ENCODE data around the gene ZBP1. TPM values are rescaled to one million over a fixed set of nuclear protein-coding genes. Genes with fewer than 3 reads are reported as not detected.
"Not testable (repeated sequence)": the region's sequence is repeated elsewhere in the genome, so short reads cannot be mapped to it uniquely, and the experiment has no call there.

The ZBP1 gene
- total RNA-seq, 3 donors from 2014 or later = 0.73 to 2.4 TPM; not detected in 1

DNA sequence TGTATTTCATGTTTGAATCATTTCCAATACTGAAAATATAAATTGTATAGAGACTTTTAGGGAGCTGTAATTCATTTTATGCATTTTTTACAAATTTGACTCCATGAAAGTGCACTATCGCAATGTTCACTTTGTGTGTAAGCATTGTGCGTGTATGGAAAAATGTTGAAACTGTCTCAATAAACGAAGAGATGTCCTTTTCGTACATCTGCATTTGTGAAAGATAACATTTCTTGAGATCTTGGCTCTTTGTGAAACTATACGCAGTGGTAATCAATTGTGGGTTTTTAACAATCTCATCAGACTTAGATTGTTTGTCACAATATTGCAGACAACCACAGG lies 18.6 kb upstream of the ZBP1 start:
- Histone ChIP-seq H3K36me3 (no peaks in the 10 kb centered on the region), H3K27me3 (peaks cover 0 to 4% of the 10 kb centered on the region in 2 donors), H3K4me3 (no peak overlapping the region), H3K9me3 (peaks cover 0 to 8% of the 10 kb centered on the region in 2 donors), H3K27ac (no peak overlapping the region), H3K4me1 (no peaks in the 10 kb centered on the region)
- TF ChIP-seq, protein P1, sequence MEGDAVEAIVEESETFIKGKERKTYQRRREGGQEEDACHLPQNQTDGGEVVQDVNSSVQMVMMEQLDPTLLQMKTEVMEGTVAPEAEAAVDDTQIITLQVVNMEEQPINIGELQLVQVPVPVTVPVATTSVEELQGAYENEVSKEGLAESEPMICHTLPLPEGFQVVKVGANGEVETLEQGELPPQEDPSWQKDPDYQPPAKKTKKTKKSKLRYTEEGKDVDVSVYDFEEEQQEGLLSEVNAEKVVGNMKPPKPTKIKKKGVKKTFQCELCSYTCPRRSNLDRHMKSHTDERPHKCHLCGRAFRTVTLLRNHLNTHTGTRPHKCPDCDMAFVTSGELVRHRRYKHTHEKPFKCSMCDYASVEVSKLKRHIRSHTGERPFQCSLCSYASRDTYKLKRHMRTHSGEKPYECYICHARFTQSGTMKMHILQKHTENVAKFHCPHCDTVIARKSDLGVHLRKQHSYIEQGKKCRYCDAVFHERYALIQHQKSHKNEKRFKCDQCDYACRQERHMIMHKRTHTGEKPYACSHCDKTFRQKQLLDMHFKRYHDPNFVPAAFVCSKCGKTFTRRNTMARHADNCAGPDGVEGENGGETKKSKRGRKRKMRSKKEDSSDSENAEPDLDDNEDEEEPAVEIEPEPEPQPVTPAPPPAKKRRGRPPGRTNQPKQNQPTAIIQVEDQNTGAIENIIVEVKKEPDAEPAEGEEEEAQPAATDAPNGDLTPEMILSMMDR (IDR thresholded peaks at IDR 0.05) = no peak
- no peak for TF ChIP-seq POLR2AphosphoS5 (IDR thresholded peaks at IDR 0.05)
- TF ChIP-seq POLR2A (IDR thresholded peaks at IDR 0.05) = no peak
- DNase-seq (ENCODE audit: low spot score in 2 of 2) = no peak
- intact Hi-C loops (cut with DNase I; ENCODE audit: low total_unique reads) = no loop called here

DNA sequence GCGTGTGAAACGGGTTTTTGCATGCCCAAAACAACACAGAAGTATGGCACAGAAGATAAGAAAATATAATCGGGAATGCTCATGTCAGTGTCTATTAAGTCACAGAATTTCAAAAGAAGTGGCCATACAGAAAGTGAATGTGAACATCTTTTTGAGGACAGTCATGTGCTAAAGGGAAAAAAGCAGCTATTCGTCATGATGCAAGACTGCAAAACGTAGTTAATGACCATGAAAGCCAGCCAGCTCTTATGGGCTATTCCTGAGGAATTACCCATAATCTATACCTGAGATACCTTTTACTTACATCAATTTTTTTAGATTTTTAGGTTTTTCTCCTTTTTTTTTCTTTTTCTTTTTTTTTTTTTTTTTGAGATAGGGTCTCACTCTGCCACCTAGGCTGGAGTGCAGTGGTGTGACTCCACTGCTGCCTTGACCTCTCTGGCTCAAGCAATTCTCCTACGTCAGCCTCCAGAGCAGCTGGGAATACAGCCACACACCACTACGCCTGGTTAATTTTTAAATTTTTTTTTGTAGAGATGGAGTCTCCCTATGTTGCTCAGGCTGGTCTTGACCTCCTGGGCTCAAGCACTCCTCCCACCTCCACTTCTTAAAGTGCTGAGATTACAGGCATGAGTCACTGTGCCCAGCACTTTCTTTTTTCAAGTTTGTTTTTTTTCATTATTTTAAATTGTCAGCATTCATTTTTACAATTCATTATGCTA lies 18.1 kb upstream of the ZBP1 start:
- Histone ChIP-seq H3K36me3 (no peaks in the 10 kb centered on the region), H3K27ac (no peak overlapping the region), H3K4me1 (no peaks in the 10 kb centered on the region), H3K4me3 (no peak overlapping the region), H3K27me3 (peaks cover 0 to 4% of the 10 kb centered on the region in 2 donors), H3K9me3 (peaks cover 0 to 7% of the 10 kb centered on the region in 2 donors)
- TF ChIP-seq, protein P1 (IDR thresholded peaks at IDR 0.05) = no peak
- DNase-seq (ENCODE audit: low spot score in 2 of 2) = no peak
- intact Hi-C loops (cut with DNase I; ENCODE audit: low total_unique reads) = no loop called here

- intact Hi-C loops (cut with DNase I; ENCODE audit: low total_unique reads) = no loop called here
Measured at GRCh38 chr20:57633945-57634491, 13.8 kb upstream of the ZBP1 start.

DNA sequence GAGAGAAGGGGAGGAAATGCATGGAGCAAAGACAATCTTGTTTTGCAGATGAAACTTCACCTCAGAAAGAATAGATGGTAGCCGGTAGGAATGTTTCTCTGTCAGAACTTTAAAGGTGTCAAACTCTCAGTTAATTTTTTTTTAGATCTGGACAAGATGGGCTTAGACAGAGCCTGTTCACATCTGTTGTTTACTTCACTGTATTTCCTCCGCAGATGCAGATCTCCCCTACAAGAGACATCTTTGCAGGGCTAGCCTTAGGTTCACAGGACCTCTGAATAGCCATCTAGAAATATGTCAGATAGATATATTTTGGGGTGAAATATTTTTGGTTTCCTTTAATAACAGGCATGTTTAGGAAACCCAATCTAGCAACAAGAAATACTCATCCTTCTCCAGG lies 12.1 kb upstream of the ZBP1 start:
- TF ChIP-seq POLR2AphosphoS5 (IDR thresholded peaks at IDR 0.05) = no peak
- no peak for TF ChIP-seq POLR2A (IDR thresholded peaks at IDR 0.05)
- TF ChIP-seq, protein P1 (IDR thresholded peaks at IDR 0.05) = no peak
- H3K4me3 ChIP-seq = no peak overlapping the region
- H3K9me3 ChIP-seq = no peaks in the 10 kb centered on the region
- no peaks in the 10 kb centered on the region for H3K36me3 ChIP-seq
- DNase-seq (ENCODE audit: low spot score in 2 of 2) = no peak
- H3K27me3 ChIP-seq = no peaks in the 10 kb centered on the region
- H3K4me1 ChIP-seq = no peaks in the 10 kb centered on the region
- H3K27ac ChIP-seq = no peak overlapping the region
- intact Hi-C loops (cut with DNase I; ENCODE audit: low total_unique reads) = no loop called here

More at GRCh38 chr20:57633945-57634491, 13.8 kb upstream of the ZBP1 start:
- TF ChIP-seq POLR2AphosphoS5 (IDR thresholded peaks at IDR 0.05) = no peak
- TF ChIP-seq POLR2A (IDR thresholded peaks at IDR 0.05) = no peak
- TF ChIP-seq, protein P1 (IDR thresholded peaks at IDR 0.05) = no peak
- no peak overlapping the region for H3K4me3 ChIP-seq
- H3K27ac ChIP-seq = no peak overlapping the region
- no peaks in the 10 kb centered on the region for H3K9me3 ChIP-seq
- no peak for DNase-seq (ENCODE audit: low spot score in 2 of 2)
- H3K4me1 ChIP-seq = no peaks in the 10 kb centered on the region
- H3K27me3 ChIP-seq = no peaks in the 10 kb centered on the region
- H3K36me3 ChIP-seq = no peaks in the 10 kb centered on the region

- H3K9me3 ChIP-seq = peaks cover 0 to 4% of the 10 kb centered on the region in 2 donors
- H3K4me3 ChIP-seq = no peak overlapping the region
- H3K4me1 ChIP-seq = no peaks in the 10 kb centered on the region
- H3K27ac ChIP-seq = no peak overlapping the region
- H3K27me3 ChIP-seq = no peaks in the 10 kb centered on the region
- TF ChIP-seq POLR2AphosphoS5 (IDR thresholded peaks at IDR 0.05) (no peak), POLR2A (IDR thresholded peaks at IDR 0.05) (no peak)
- TF ChIP-seq, protein P1 (IDR thresholded peaks at IDR 0.05) = no peak
- intact Hi-C loops (cut with DNase I; ENCODE audit: low total_unique reads) = no loop called here
- no peak for DNase-seq (ENCODE audit: low spot score in 2 of 2)
- no peaks in the 10 kb centered on the region for H3K36me3 ChIP-seq
Measured at GRCh38 chr20:57630061-57630460, 9.8 kb upstream of the ZBP1 start.

DNA sequence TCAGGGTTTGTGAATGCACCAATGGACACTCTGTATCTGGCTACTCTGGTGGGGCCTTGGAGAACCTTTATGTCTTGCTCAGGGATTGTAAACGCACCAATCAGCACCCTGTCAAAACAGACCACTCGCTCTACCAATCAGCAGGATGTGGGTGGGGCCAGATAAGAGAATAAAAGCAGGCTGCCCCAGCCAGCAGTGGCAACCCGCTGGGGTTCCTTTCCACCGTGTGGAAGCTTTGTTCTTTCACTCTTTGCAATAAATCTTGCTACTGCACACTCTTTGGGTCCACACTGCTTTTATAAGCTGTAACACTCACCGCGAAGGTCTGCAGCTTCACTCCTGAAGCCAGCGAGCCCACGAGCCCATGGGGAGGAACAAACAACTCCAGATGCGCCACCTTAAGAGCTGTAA lies 9.3 kb upstream of the ZBP1 start:
- H3K9me3 ChIP-seq; H3K4me1 ChIP-seq; intact Hi-C loops (cut with DNase I; ENCODE audit: low total_unique reads); H3K27ac ChIP-seq; H3K36me3 ChIP-seq; DNase-seq (ENCODE audit: low spot score in 2 of 2); H3K27me3 ChIP-seq; H3K4me3 ChIP-seq: not testable (repeated sequence)

DNA sequence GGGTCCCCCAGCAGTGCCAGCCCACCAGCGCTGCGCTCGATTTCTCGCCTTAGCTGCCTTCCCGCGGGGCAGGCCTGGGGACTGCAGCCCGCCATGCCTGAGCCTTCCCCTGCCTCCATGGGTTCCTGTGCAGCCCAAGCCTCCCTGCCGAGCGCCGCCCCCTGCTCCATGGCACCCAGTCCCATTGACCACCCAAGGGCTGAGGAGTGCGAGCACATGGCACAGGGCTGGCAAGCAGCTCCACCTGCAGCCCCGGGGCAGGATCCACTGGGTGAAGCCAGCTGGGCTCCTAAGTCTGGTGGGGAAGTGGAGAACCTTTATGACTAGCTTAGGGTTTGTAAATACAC lies 8.7 kb upstream of the ZBP1 start:
- H3K36me3 ChIP-seq; H3K4me1 ChIP-seq; H3K27me3 ChIP-seq; H3K9me3 ChIP-seq; DNase-seq (ENCODE audit: low spot score in 2 of 2); intact Hi-C loops (cut with DNase I; ENCODE audit: low total_unique reads): not testable (repeated sequence)
- peak overlapping the region in 1 of 2 donors; percentile 56 for H3K27ac ChIP-seq
- peak overlapping the region in 1 of 3 donors; percentile 41 for H3K4me3 ChIP-seq

All from breast epithelium (tissue), 4 donors.